ENCODE results near the gene MRPL23. TPM values are rescaled to one million over a fixed set of nuclear protein-coding genes. Genes with fewer than 3 reads are reported as not detected.

The MRPL23 gene
- total RNA-seq, 1 experiment from 2014 or later = 26.6 TPM

- no peak overlapping the region for H3K4me3 ChIP-seq
- no peak for DNase-seq
- H3K9me3 ChIP-seq = no peaks in the 10 kb centered on the region
- H3K27me3 ChIP-seq = no peaks in the 10 kb centered on the region
- H3K36me3 ChIP-seq = no peaks in the 10 kb centered on the region
Observed at GRCh38 chr11:1994121-1994520, 47.0 kb downstream of the MRPL23 start.

- Histone ChIP-seq H3K9me3 (no peaks in the 10 kb centered on the region), H3K27me3 (no peaks in the 10 kb centered on the region), H3K4me3 (no peak within 1 kb of the TSS), H3K36me3 (no peaks in the 10 kb centered on the region)
- DNase-seq = no peak
Observed at GRCh38 chr11:1997755-1998154, 50.6 kb downstream of the MRPL23 start, which contains the start of gene H19. H19 (minus strand) TSS chr11:1997842.

GRCh38 chr11:1998290-1998689, 51.2 kb downstream of the MRPL23 start:
- H3K27me3 ChIP-seq = no peaks in the 10 kb centered on the region
- H3K9me3 ChIP-seq = no peaks in the 10 kb centered on the region
- DNase-seq = no peak
- H3K36me3 ChIP-seq = no peaks in the 10 kb centered on the region
- H3K4me3 ChIP-seq = no peak overlapping the region

- Histone ChIP-seq H3K27me3 (no peaks in the 10 kb centered on the region), H3K9me3 (no peaks in the 10 kb centered on the region), H3K4me3 (no peak overlapping the region), H3K36me3 (no peaks in the 10 kb centered on the region)
- DNase-seq = no peak
Observed at GRCh38 chr11:1998861-1999260, 51.7 kb downstream of the MRPL23 start.

GRCh38 chr11:2002042-2002776, 55.1 kb downstream of the MRPL23 start:
- Histone ChIP-seq H3K36me3 (no peaks in the 10 kb centered on the region), H3K4me3 (no peak overlapping the region), H3K9me3 (no peaks in the 10 kb centered on the region)

GRCh38 chr11:2002807-2003206, 55.7 kb downstream of the MRPL23 start:
- DNase-seq = no peak
- H3K27me3 ChIP-seq = no peaks in the 10 kb centered on the region
- no peak overlapping the region for H3K4me3 ChIP-seq
- H3K9me3 ChIP-seq = no peaks in the 10 kb centered on the region
- H3K36me3 ChIP-seq = no peaks in the 10 kb centered on the region

More at GRCh38 chr11:2002042-2002776, 55.1 kb downstream of the MRPL23 start:
- no peak for DNase-seq
- H3K27me3 ChIP-seq = no peaks in the 10 kb centered on the region

- DNase-seq = no peak
- Histone ChIP-seq H3K27me3 (no peaks in the 10 kb centered on the region), H3K9me3 (no peaks in the 10 kb centered on the region), H3K36me3 (no peaks in the 10 kb centered on the region), H3K4me3 (no peak overlapping the region)
Observed at GRCh38 chr11:2004466-2004865, 57.3 kb downstream of the MRPL23 start.

Other genes with a start within 250 kb of the MRPL23 start
- 0.03 and 1.8 TPM in 2 replicates for gene IFITM10, start 196.7 kb upstream of the MRPL23 start, total RNA-seq (2014; rRNA removed; shearing (Covaris generic); ENCODE audit: low replicate concordance)
- gene CTSD, start 183.4 kb upstream of the MRPL23 start, total RNA-seq (2014; rRNA removed; shearing (Covaris generic); ENCODE audit: low replicate concordance) = 201 and 234 TPM in 2 replicates
- gene SYT8, start 112.3 kb upstream of the MRPL23 start, total RNA-seq (2014; rRNA removed; shearing (Covaris generic); ENCODE audit: low replicate concordance) = not detected in 2 replicates
- not detected in 2 replicates for gene TNNI2, start 108.4 kb upstream of the MRPL23 start, total RNA-seq (2014; rRNA removed; shearing (Covaris generic); ENCODE audit: low replicate concordance)
- gene LSP1, start 94.2 kb upstream of the MRPL23 start, total RNA-seq (2014; rRNA removed; shearing (Covaris generic); ENCODE audit: low replicate concordance) = 41.7 and 66.6 TPM in 2 replicates
- gene PRR33, start 55.4 kb upstream of the MRPL23 start, total RNA-seq (2014; rRNA removed; shearing (Covaris generic); ENCODE audit: low replicate concordance) = not detected in 2 replicates
- not detected in 2 replicates for gene TNNT3, start 27.6 kb upstream of the MRPL23 start, total RNA-seq (2014; rRNA removed; shearing (Covaris generic); ENCODE audit: low replicate concordance)
- gene H19, start 50.5 kb downstream of the MRPL23 start, total RNA-seq (2014; rRNA removed; shearing (Covaris generic); ENCODE audit: low replicate concordance) = not detected in 2 replicates
- gene IGF2, start 192.1 kb downstream of the MRPL23 start, total RNA-seq (2014; rRNA removed; shearing (Covaris generic); ENCODE audit: low replicate concordance) = not detected in 2 replicates
- not detected in 2 replicates for gene INS, start 213.9 kb downstream of the MRPL23 start, total RNA-seq (2014; rRNA removed; shearing (Covaris generic); ENCODE audit: low replicate concordance)
- not detected in 2 replicates for gene TH, start 224.5 kb downstream of the MRPL23 start, total RNA-seq (2014; rRNA removed; shearing (Covaris generic); ENCODE audit: low replicate concordance)